GM12801 (cell line): Measurements from ENCODE around the gene KRTAP10-2.
"Not testable (repeated sequence)": the region's sequence is repeated elsewhere in the genome, so short reads cannot be mapped to it uniquely, and the experiment has no call there.

Source experiments
- TF ChIP-seq, protein P1 (sequence below): IDR thresholded peaks from one replicate; pipeline ENCODE4 v1.5.1; 2011; ENCODE audit warnings: control low read depth; ENCODE audit not compliant: insufficient read length; ENCODE audit errors: extremely low read depth

KRTAP10-2 gene, protein sequence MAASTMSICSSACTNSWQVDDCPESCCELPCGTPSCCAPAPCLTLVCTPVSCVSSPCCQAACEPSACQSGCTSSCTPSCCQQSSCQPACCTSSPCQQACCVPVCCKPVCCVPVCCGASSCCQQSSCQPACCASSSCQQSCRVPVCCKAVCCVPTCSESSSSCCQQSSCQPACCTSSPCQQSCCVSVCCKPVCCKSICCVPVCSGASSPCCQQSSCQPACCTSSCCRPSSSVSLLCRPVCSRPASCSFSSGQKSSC

DNA sequence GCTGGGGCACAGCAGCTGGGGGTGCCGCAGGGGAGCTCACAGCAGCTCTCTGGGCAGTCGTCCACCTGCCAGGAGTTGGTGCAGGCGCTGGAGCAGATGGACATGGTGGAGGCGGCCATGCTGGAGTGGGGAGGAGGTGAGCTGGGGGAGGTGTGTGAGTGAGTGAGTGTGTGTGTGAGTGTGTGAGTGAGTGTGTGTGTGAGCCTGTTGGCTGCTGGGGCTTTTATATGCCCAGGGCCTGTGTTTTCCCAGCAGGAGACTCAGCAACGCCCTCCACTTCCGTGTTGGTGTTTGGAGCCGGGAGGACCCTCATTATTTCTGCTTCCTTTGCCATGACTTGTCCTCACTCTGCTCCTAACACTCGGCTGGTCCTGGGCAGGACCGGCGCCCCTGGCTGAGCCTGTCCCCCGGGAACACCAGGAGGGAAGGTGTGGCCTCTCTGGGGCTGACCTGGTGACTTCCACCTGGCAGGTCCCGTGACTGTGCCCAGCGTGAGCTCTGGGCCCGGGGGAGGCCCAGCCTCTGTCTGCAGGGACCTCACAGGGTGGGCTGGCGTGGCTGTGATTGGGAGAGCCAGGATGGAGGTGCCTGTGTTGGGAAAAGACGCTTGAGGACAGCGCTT is at the start of gene KRTAP10-2:
Gene KRTAP10-2 (minus strand): TSS at position 166 of the 622 bp plus-strand sequence. CDS start 47 bp downstream, at position 119.
- TF ChIP-seq, protein P1, sequence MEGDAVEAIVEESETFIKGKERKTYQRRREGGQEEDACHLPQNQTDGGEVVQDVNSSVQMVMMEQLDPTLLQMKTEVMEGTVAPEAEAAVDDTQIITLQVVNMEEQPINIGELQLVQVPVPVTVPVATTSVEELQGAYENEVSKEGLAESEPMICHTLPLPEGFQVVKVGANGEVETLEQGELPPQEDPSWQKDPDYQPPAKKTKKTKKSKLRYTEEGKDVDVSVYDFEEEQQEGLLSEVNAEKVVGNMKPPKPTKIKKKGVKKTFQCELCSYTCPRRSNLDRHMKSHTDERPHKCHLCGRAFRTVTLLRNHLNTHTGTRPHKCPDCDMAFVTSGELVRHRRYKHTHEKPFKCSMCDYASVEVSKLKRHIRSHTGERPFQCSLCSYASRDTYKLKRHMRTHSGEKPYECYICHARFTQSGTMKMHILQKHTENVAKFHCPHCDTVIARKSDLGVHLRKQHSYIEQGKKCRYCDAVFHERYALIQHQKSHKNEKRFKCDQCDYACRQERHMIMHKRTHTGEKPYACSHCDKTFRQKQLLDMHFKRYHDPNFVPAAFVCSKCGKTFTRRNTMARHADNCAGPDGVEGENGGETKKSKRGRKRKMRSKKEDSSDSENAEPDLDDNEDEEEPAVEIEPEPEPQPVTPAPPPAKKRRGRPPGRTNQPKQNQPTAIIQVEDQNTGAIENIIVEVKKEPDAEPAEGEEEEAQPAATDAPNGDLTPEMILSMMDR = no peak

DNA sequence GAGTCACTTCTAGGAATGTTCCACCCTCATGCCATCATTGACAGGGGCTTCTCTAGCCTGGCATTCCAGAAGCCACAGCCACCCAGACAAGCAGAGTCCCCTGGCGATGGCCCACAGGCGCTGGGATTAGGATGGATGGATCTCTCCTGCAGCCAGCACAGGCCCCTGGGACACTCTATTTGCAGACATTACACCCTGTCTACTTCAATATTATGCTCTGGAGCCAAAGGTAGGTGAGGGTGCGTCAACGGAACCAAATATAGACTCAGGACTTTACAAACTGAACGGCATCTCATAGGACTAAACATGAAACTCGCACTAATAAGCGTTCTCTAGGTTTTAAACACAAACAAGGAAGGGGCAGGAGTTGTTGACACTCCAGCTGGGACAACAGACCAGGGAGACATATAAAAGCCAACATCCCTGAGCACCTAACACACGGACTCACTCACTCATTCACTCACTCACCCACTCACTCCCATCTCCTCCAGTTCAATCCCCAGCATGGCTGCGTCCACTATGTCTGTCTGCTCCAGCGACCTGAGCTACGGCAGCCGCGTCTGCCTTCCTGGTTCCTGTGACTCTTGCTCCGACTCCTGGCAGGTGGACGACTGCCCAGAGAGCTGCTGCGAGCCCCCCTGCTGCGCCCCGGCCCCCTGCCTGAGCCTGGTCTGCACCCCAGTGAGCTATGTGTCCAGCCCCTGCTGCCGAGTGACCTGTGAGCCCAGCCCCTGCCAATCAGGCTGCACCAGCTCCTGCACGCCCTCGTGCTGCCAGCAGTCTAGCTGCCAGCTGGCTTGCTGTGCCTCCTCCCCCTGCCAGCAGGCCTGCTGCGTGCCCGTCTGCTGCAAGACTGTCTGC is 49.0 kb upstream of the KRTAP10-2 start, which contains the start of gene KRTAP10-7:
Gene KRTAP10-7 (plus strand): TSS at position 480 of the 861 bp plus-strand sequence. CDS start 25 bp downstream, at position 505.
- TF ChIP-seq, protein P1 = not testable (repeated sequence)

DNA sequence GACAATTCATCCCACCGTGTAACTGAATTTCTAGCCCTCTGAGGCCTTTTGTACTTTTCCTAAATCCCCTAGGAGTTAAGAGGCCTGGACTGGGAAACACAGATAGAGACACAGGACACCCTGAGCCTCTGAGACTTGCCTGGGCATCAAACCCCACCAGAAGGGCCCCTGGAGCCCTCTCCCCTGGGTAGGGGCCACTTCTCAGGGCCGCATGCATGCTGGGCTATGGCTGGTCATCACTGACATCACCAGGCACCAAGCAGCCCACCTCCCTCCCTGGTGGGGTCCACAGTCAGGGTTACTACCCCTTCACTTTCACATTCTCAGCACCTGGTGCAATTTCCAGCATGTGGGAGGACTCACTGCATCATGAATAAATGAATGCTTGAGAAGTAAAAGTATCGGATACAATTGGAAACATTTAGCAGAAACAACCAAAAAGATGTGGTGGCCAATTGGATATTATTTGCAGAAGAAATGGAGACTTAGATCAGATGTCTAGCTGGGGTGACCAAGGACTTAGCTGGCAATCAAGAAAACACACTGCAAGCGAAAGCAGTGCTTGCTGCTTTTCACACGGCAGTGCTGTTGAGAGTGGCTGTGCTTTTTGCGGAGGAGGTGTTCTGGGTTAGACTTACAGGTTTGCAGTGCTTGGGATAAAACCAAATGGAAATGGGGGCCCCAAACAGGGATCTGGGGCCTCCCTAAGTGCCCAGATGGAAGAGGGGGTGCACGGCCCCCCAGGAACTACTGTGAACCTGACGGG is 48.1 kb upstream of the KRTAP10-2 start:
- TF ChIP-seq, protein P1 = no peak

DNA sequence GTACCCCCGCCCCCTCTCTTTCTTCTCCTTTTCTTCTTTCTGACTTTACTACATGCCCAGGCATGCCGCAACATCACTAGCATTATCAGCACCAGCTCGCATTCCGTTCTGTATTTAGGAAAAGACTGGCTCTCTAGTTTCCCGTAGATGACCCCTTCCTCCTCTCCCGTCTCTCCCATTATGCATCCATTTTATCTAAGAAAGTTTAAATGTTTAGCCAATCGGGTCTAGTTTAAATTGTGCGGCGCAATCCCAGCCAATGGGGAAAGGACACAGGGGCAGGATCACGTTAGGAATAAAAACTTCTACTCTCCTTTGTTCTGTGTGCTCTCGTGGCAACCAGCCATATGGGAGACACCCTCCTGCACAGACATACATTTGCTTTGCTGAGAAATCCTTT is 46.8 kb upstream of the KRTAP10-2 start:
- TF ChIP-seq, protein P1 = no peak

DNA sequence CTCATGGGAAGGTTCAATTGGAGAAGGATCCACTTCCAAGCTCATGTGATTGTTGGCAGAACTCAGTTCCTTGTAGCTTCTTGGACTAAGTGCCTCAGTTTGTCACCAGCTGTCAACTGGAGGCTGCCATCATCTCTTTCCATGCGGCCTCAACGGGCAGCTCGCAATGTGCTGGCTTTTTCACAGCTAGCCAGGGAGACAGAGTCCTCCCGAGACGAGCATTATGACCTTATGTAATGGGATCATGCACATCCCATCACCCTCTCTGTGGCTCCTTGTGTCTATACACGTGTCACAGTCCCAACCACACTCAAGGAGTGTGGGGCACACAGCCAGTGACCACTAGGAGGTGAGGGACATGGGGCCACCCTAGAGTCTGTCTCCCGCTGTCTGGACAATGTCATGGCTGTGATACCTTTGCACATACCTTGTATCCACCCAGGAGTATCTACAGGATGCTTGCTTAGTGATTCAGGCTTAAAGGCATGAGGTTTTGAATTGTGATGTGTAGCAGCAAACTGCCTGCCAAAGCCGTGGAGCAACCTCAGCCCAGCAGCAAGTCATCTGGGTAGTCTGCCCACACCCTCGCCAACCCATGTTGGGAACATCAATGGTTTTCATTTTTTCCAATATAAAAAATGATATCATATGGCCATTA is 44.9 kb upstream of the KRTAP10-2 start:
- TF ChIP-seq, protein P1 = no peak

DNA sequence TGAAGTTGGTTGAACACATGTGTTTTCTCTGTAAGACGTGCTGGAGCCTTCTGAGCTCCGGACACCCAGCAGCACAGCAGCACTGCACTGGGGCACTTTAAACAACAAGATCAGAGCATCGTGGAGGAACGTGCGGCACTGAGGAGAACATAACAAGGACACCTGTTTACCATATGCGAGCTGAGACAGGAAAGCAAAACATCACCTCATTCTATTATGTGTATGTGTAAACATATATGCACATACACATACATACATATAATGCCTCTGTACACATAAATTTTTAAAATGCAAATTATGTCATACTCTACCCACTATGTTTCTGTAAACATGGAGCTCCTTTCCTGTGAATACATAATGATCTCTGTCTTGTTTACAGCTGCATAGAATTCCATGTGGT is 44.2 kb upstream of the KRTAP10-2 start:
- TF ChIP-seq, protein P1 = no peak
